Mucosa of descending colon (tissue), 3 donors: Measurements from ENCODE around the gene TTC34. TPM values are rescaled to one million over a fixed set of nuclear protein-coding genes. Genes with fewer than 3 reads are reported as not detected.

ENCODE experiments used
- ATAC-seq: fragments of 200-7000 bp; cut with Tn5 transposase; one replicate; pipeline ENCODE4 v1.9.1; 2020; ENCODE audit warnings: mild to moderate bottlenecking, moderate library complexity
- DNase-seq, 3 donors: peaks; one replicate each; pipeline ENCODE4 v3.0.0-alpha.2; 2020
- H3K36me3 ChIP-seq: fragments of 200-600 bp; one replicate; pipeline ENCODE4 v1.8.0; 2021; ENCODE audit warnings: low read depth, mild to moderate bottlenecking
- H3K4me1 ChIP-seq: fragments of 200-600 bp; one replicate; pipeline ENCODE4 v1.8.0; 2021; ENCODE audit warnings: low read depth, mild to moderate bottlenecking
- H3K4me3 ChIP-seq: fragments of 200-600 bp; one replicate; pipeline ENCODE4 v1.8.0; 2021; ENCODE audit warnings: mild to moderate bottlenecking
- H3K9me3 ChIP-seq: fragments of 200-600 bp; one replicate; pipeline ENCODE4 v1.8.0; 2021; ENCODE audit warnings: mild to moderate bottlenecking
- intact Hi-C, 2 donors: fragments of 100-400 bp; cut with DNase I in 1 of 2; cut with micrococcal nuclease in 1 of 2; formaldehyde crosslinking; loops; one replicate each; pipeline versions ENCODE4 v1.11.0 to v1.11.1; 2022; cut with DNase I, micrococcal nuclease
- total RNA-seq, 3 donors: library from RNA; stranded (reverse); fragmentation: NEBNext Ultra II Directional in 2 of 3; extraction: Animal tissue kit (Norgen Biotek cat#: 25700) in 2 of 3; gene quantifications; one replicate each; pipeline versions ENCODE4 v1.2.1 to v1.2.4, GENCODE V29; 2021 to 2023
- TF ChIP-seq, protein P1 (sequence below): fragments of 200-600 bp; IDR thresholded peaks from one replicate; pipeline ENCODE4 v1.8.0; 2022; ENCODE audit warnings: antibody characterized with exemption, mild to moderate bottlenecking
- donor health status: DM: no; HTN: no; CAD: no; lungs with moderate emphysema.
- donor health status: DM: no; HTN: no; CAD: no.
- donor health status: DM: no; HTN: yes; CAD: no.

Gene TTC34
- total RNA-seq, 3 donors from 2014 or later = 0.43 to 1.1 (median 0.61) TPM

- Histone ChIP-seq H3K36me3 (no peaks in the 10 kb centered on the region), H3K4me1 (no peaks in the 10 kb centered on the region), H3K4me3 (no peak overlapping the region), H3K9me3 (no peaks in the 10 kb centered on the region)
- DNase-seq (peak; percentile 46 to 58 (median 55)), ATAC-seq (peak; percentile 78)
- TF ChIP-seq, protein P1, sequence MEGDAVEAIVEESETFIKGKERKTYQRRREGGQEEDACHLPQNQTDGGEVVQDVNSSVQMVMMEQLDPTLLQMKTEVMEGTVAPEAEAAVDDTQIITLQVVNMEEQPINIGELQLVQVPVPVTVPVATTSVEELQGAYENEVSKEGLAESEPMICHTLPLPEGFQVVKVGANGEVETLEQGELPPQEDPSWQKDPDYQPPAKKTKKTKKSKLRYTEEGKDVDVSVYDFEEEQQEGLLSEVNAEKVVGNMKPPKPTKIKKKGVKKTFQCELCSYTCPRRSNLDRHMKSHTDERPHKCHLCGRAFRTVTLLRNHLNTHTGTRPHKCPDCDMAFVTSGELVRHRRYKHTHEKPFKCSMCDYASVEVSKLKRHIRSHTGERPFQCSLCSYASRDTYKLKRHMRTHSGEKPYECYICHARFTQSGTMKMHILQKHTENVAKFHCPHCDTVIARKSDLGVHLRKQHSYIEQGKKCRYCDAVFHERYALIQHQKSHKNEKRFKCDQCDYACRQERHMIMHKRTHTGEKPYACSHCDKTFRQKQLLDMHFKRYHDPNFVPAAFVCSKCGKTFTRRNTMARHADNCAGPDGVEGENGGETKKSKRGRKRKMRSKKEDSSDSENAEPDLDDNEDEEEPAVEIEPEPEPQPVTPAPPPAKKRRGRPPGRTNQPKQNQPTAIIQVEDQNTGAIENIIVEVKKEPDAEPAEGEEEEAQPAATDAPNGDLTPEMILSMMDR = peak; percentile 46
- intact Hi-C loops = no loop called here
Observed at GRCh38 chr1:2821966-2822620, 20.6 kb upstream of the TTC34 start.

DNA sequence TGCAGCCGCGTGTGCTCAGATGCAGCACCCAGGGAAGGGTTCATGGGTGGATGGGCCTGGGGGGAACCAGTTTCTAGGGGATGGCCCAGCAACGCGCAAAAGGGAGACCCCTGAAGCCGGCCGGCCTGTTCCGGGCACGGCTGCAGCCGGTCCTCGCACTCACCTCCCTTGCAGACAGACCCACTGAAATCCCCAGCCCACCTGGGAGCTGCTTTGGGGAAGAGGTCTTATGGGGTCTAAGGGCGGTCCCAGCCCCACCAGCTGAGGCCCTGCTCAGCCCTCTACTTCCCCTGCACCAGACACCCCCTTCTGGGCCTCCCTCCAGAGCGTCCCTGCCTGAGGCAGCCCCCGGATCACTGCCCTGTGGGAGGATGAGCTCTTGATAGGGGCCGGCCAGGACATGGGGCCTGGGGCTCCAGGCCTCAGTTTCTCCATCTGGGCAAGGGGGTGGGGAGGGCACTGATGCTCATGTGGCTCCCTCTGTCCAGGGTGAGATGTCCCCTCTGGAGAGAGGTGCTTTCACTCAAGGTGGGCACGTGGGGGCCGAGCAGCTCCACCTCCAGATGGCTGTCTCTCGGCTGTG, 20.0 kb upstream of the TTC34 start:
- H3K4me1 ChIP-seq = no peaks in the 10 kb centered on the region
- DNase-seq (peak in 1 of 3 donors; percentile 42), ATAC-seq (no peak)
- no peaks in the 10 kb centered on the region for H3K36me3 ChIP-seq
- TF ChIP-seq, protein P1 = no peak
- intact Hi-C loops = no loop called here
- no peak overlapping the region for H3K4me3 ChIP-seq
- H3K9me3 ChIP-seq = no peaks in the 10 kb centered on the region

DNA sequence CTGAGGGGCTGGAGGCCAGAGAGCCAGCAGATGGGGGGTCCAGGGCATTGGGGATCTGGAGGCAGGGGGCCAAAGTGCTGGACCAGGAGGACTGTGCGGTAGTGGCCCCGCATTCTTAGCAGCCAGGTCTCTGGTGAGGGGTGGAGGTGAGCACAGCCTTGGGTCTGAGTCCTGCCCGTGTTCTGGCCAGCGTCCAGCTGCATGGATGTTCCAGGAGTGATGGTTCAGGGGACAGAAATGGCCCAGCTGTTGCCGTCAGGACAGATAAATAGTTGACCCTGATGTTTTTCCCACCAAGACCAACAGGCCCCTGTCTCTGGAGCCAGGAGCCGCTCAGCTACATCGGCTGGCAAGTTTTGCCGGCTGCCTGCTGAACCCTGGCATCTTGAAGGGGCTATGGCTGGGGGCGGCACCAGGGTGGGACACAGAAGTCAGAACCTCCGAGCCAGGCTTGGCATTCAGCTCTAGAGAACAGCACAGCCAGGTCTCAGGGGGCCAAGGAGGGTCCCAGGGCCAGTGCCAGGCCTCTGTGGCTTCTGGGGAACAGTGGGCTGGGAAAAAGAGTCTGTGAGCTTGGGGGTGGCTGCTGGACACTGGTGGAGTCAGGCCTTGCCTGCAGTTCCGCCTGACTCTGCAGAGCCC, 19.4 kb upstream of the TTC34 start:
- TF ChIP-seq, protein P1 = no peak
- intact Hi-C loops = no loop called here
- no peaks in the 10 kb centered on the region for H3K36me3 ChIP-seq
- peak in 1 of 3 donors; percentile 32 for DNase-seq
- ATAC-seq = no peak
- H3K4me3 ChIP-seq = no peak overlapping the region
- no peaks in the 10 kb centered on the region for H3K4me1 ChIP-seq
- H3K9me3 ChIP-seq = no peaks in the 10 kb centered on the region

DNA sequence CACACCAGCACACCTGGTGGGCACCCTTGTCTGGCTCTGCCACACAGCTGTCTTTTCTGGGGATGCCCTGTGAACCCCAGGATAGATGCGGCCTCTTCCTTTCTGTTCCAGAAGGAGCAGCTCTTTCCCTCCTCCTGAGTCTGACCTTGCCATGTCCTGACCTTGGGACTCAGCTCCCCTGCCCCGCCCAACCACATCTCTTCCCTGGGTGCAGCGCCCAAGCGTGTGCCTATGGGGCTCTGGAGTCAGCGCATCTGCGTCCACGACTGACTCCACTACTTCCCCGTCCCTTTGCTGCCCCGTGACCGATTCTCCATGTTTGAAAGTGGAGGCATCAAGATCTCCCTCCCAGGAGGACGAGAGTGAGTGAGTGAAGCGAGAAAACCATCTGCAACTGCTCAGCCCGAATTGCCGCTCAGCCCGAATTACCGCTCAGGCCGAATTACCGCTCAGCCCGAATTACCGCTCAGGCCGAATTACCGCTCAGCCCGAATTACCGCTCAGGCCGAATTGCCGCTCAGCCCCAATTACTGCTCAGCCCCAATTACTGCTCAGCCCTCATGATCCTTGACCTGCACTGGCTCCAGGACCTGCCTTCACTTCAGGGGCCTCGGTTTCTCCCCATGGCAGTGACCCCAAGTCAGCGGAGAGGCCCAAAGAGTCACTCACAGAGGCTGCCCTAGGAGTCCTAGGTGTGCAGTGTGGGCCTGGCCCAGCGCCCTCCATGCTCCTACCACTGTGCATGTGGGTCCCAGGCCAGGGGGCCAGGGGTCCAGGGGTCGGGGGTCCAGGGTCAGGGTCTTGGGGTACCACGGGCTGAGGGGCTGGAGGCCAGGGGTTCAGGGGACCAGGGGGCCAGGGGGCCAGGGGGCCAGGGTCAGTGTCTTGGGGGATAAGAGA, 18.6 kb upstream of the TTC34 start:
- no peaks in the 10 kb centered on the region for H3K9me3 ChIP-seq
- peak in 1 of 3 donors; percentile 12 for DNase-seq
- TF ChIP-seq, protein P1 = no peak
- H3K4me1 ChIP-seq = no peaks in the 10 kb centered on the region
- ATAC-seq = no peak
- intact Hi-C loops = no loop called here
- H3K4me3 ChIP-seq = no peak overlapping the region
- H3K36me3 ChIP-seq = no peaks in the 10 kb centered on the region

GRCh38 chr1:2819429-2819828, 17.9 kb upstream of the TTC34 start:
- Histone ChIP-seq H3K9me3 (no peaks in the 10 kb centered on the region), H3K4me3 (no peak overlapping the region), H3K4me1 (no peaks in the 10 kb centered on the region), H3K36me3 (no peaks in the 10 kb centered on the region)
- intact Hi-C loops = no loop called here
- ATAC-seq (no peak), DNase-seq (peak in 1 of 3 donors; percentile 25)
- TF ChIP-seq, protein P1 = no peak
